RWPE1 (cell line): Measurements from ENCODE around the gene ESPN.
A peak's percentile ranks its signal among the peaks of the same experiment; 100 is the strongest.
"Not testable (repeated sequence)": the region's sequence is repeated elsewhere in the genome, so short reads cannot be mapped to it uniquely, and the experiment has no call there.

ENCODE experiments used
- CTCF ChIA-PET: fragments of 350-600 bp; sonication (Branson Sonifier 250); formaldehyde crosslinking; extraction: SDS; loops from one replicate; lab custom pipeline; 2021; lab: Yijun Ruan, JAX
- POLR2A ChIA-PET: fragments of 400-600 bp; formaldehyde crosslinking; extraction: SDS; loops from one replicate; lab custom pipeline; 2020; ENCODE audit warnings: antibody characterized with exemption; ENCODE audit not compliant: low non-redundant PET; lab: Yijun Ruan, JAX
- DNase-seq: peaks from one replicate; pipeline ENCODE4 v3.0.0; 2012; ENCODE audit warnings: low spot score
- H3K27ac ChIP-seq: fragments of 450-650 bp; 2 replicates; pipeline ENCODE4 v1.5.1; 2017
- CTCF ChIP-seq: fragments of 450-650 bp; conservative IDR thresholded peaks from 2 replicates; pipeline ENCODE4 v1.5.1; 2017; ENCODE audit warnings: low read depth, mild to moderate bottlenecking

Gene ESPN

GRCh38 chr1:6491081-6491449 lies 66.5 kb downstream of the ESPN start:
- H3K27ac ChIP-seq, result peak overlapping the region; percentile 100
- ChIA-PET CTCF (interaction anchor here (0.6 to 1.3 kb wide), 11 partner anchors 16 to 339 kb away, joined by 3 to 9 read pairs (median 3); partner anchors contain the start of gene THAP3), POLR2A (interaction anchor here (0.6 to 1.6 kb wide), 4 partner anchors 31 to 139 kb away, joined by 3 to 5 read pairs (median 4); no protein-coding TSS in a partner anchor)
- DNase-seq, result no peak
- TF ChIP-seq CTCF, result no peak

GRCh38 chr1:6491480-6491962 lies 66.9 kb downstream of the ESPN start, which contains the start of gene PLEKHG5:
PLEKHG5 (minus strand) TSS chr1:6491667; CDS start chr1:6477571, 14,096 bp downstream.
- POLR2A ChIA-PET, result interaction anchor here (0.6 kb wide), 1 partner anchor 140 kb away, joined by 3 read pairs; no protein-coding TSS in a partner anchor
- TF ChIP-seq CTCF, result no peak
- H3K27ac ChIP-seq, result peak within 1 kb of the TSS; percentile 100
- CTCF ChIA-PET, result interaction anchor here (0.6 to 1.3 kb wide), 6 partner anchors 16 to 457 kb away, joined by 3 to 5 read pairs (median 4); no protein-coding TSS in a partner anchor
- peak; percentile 91 for DNase-seq

- POLR2A ChIA-PET, result no interaction called here
- H3K27ac ChIP-seq, result peak overlapping the region; percentile 100
- CTCF ChIA-PET, result interaction anchor here (0.6 to 1.3 kb wide), 4 partner anchors 49 to 457 kb away, joined by 3 to 5 read pairs (median 4); no protein-coding TSS in a partner anchor
- DNase-seq, result no peak
- TF ChIP-seq CTCF, result no peak
These were observed 67.4 kb downstream of the ESPN start for GRCh38 chr1:6491966-6492365.

- POLR2A ChIA-PET, DNase-seq: not testable (repeated sequence)
- peak overlapping the region; percentile 100 for H3K27ac ChIP-seq
- CTCF ChIA-PET, result interaction anchor here (0.6 kb wide), 1 partner anchor 64 kb away, joined by 3 read pairs; no protein-coding TSS in a partner anchor
These were observed 69.3 kb downstream of the ESPN start for GRCh38 chr1:6493834-6494223.

- TF ChIP-seq CTCF, result no peak
- DNase-seq, result no peak
- peak overlapping the region; percentile 100 for H3K27ac ChIP-seq
- POLR2A ChIA-PET, result no interaction called here
- CTCF ChIA-PET, result interaction anchor here (0.8 kb wide), 1 partner anchor 60 kb away, joined by 4 read pairs; the partner anchor contains the start of gene NOL9
These were observed 70.1 kb downstream of the ESPN start for GRCh38 chr1:6494627-6495026.

GRCh38 chr1:6495041-6495441 lies 70.5 kb downstream of the ESPN start:
- H3K27ac ChIP-seq, result peak overlapping the region; percentile 100
- no peak for DNase-seq
- CTCF ChIA-PET, result interaction anchor here (0.8 kb wide), 1 partner anchor 60 kb away, joined by 4 read pairs; the partner anchor contains the start of gene NOL9
- POLR2A ChIA-PET, result no interaction called here
- TF ChIP-seq CTCF, result no peak
